Skeletal muscle satellite cell (primary cell): Measurements from ENCODE around the gene ORM2.
A peak's percentile ranks its signal among the peaks of the same experiment; 100 is the strongest.

Experiments
- H3K27me3 ChIP-seq: 2 replicates; pipeline ENCODE4 v1.7.0; 2013; ENCODE audit warnings: low read length; ENCODE audit not compliant: control insufficient read depth, insufficient read depth
- H3K36me3 ChIP-seq: 2 replicates; pipeline ENCODE4 v1.7.0; 2013; ENCODE audit warnings: mild to moderate bottlenecking, control low read depth, low read length; ENCODE audit not compliant: insufficient read depth
- H3K4me1 ChIP-seq: 2 replicates; pipeline ENCODE4 v1.7.0; 2013; ENCODE audit warnings: low read length; ENCODE audit not compliant: control insufficient read depth, insufficient read depth
- H3K4me2 ChIP-seq: 2 replicates; pipeline ENCODE4 v1.7.0; 2013; ENCODE audit warnings: mild to moderate bottlenecking, low read length
- H3K4me3 ChIP-seq: 2 replicates; pipeline ENCODE4 v1.7.0; 2013; ENCODE audit warnings: low read length
- H3K9ac ChIP-seq: 2 replicates; pipeline ENCODE4 v1.7.0; 2013; ENCODE audit warnings: mild to moderate bottlenecking, low read depth, low read length, moderate library complexity
- H3K9me3 ChIP-seq: replicated peaks from 2 replicates; pipeline ENCODE4 v1.7.0; 2013; ENCODE audit warnings: mild to moderate bottlenecking, control low read depth, low read length

Gene ORM2

GRCh38 chr9:114362394-114362793, 32.7 kb downstream of the ORM2 start:
- peaks cover 39% of the 10 kb centered on the region for H3K4me1 ChIP-seq
- H3K36me3 ChIP-seq: peaks cover 49% of the 10 kb centered on the region
- no peaks in the 10 kb centered on the region for H3K27me3 ChIP-seq

GRCh38 chr9:114363424-114363823, 33.8 kb downstream of the ORM2 start:
- Histone ChIP-seq H3K27me3 (no peaks in the 10 kb centered on the region), H3K4me3 (no peak overlapping the region), H3K9me3 (no peaks in the 10 kb centered on the region), H3K9ac (peak overlapping the region; percentile 17), H3K4me2 (peak overlapping the region; percentile 27), H3K36me3 (peaks cover 48% of the 10 kb centered on the region), H3K4me1 (peaks cover 39% of the 10 kb centered on the region)

More at GRCh38 chr9:114362394-114362793, 32.7 kb downstream of the ORM2 start:
- H3K4me2 ChIP-seq: no peak overlapping the region
- no peaks in the 10 kb centered on the region for H3K9me3 ChIP-seq
- H3K4me3 ChIP-seq: no peak overlapping the region
- no peak overlapping the region for H3K9ac ChIP-seq

DNA sequence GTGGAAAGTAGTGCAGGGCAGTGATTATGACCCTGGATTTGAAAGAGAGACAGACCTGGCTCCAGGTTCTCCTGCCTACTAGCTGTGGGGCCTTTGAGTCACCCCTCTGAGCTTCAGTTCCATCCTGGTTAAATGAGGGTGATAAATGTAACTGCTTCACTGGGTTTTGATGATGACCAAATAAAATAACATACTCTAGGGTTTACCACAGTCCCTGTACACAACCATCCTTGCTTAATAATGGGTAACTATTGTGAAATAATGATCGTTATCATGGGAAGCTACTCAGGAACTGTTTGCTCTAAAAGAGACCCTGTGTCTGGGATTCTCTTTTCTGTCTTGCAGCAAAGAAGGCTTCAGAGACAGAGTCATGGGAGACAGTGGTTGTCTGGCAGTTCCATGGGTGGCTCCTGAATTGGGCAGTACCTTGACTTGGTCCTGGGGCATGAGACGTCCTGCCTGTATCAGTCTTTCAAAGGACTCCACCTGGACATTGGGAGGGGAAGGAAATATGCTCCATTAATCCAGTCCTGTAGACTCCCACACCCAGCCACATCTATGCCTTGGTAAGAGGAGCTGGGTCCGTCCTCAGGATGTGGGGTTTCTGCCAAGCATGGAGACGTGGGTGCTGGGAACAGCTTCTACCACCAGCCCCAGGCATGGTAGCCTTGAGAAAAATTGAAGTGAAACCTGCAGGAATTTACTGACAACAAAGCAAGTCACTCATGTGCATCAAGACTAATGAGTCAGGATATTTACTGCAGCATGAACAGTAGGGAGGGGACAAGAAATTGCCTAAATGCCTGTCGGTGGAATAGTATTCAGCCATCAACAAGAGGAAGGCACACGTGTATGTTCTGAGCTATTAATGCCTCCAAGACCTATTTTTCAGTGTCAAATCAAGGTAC, 34.7 kb downstream of the ORM2 start:
- peaks cover 46% of the 10 kb centered on the region for H3K36me3 ChIP-seq
- peaks cover 39% of the 10 kb centered on the region for H3K4me1 ChIP-seq

DNA sequence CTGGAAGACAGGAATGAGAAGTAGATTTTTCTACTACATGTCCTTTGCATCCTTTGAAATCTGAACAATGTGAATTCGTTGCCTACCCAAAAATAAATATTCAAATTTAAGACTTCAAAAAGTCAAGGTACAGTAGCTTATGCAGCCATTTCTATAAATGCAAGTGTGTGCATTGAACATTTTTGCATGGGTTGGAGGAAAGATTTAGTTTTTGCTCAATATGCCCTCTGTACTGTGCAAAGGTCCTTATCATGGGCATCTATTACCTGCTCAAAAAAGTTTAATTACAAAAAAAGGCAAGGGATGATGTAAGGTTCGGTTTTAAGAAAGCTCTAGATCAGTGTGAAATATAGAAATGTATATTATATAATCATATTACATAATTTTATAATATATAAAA, 35.5 kb downstream of the ORM2 start:
- H3K36me3 ChIP-seq: peaks cover 38% of the 10 kb centered on the region

More for the DNA sequence above, 34.7 kb downstream of the ORM2 start:
- H3K4me2 ChIP-seq: peak overlapping the region; percentile 69
- H3K4me3 ChIP-seq: peak overlapping the region; percentile 12
- H3K9ac ChIP-seq: peak overlapping the region; percentile 51
- no peaks in the 10 kb centered on the region for H3K9me3 ChIP-seq
- no peaks in the 10 kb centered on the region for H3K27me3 ChIP-seq

GRCh38 chr9:114366334-114367128, 36.9 kb downstream of the ORM2 start:
- Histone ChIP-seq H3K4me1 (peaks cover 39% of the 10 kb centered on the region), H3K4me3 (no peak overlapping the region), H3K27me3 (no peaks in the 10 kb centered on the region), H3K4me2 (peak overlapping the region; percentile 0), H3K9me3 (no peaks in the 10 kb centered on the region), H3K9ac (peak overlapping the region; percentile 8), H3K36me3 (peaks cover 30% of the 10 kb centered on the region)

More for the DNA sequence above, 35.5 kb downstream of the ORM2 start:
- peaks cover 39% of the 10 kb centered on the region for H3K4me1 ChIP-seq
- no peak overlapping the region for H3K4me3 ChIP-seq
- H3K9ac ChIP-seq: no peak overlapping the region
- H3K27me3 ChIP-seq: no peaks in the 10 kb centered on the region
- no peaks in the 10 kb centered on the region for H3K9me3 ChIP-seq
- H3K4me2 ChIP-seq: no peak overlapping the region

GRCh38 chr9:114367366-114367765, 37.7 kb downstream of the ORM2 start:
- Histone ChIP-seq H3K9me3 (no peaks in the 10 kb centered on the region), H3K4me3 (no peak overlapping the region), H3K4me1 (peaks cover 39% of the 10 kb centered on the region), H3K9ac (no peak overlapping the region), H3K4me2 (no peak overlapping the region), H3K27me3 (no peaks in the 10 kb centered on the region), H3K36me3 (peaks cover 28% of the 10 kb centered on the region)

DNA sequence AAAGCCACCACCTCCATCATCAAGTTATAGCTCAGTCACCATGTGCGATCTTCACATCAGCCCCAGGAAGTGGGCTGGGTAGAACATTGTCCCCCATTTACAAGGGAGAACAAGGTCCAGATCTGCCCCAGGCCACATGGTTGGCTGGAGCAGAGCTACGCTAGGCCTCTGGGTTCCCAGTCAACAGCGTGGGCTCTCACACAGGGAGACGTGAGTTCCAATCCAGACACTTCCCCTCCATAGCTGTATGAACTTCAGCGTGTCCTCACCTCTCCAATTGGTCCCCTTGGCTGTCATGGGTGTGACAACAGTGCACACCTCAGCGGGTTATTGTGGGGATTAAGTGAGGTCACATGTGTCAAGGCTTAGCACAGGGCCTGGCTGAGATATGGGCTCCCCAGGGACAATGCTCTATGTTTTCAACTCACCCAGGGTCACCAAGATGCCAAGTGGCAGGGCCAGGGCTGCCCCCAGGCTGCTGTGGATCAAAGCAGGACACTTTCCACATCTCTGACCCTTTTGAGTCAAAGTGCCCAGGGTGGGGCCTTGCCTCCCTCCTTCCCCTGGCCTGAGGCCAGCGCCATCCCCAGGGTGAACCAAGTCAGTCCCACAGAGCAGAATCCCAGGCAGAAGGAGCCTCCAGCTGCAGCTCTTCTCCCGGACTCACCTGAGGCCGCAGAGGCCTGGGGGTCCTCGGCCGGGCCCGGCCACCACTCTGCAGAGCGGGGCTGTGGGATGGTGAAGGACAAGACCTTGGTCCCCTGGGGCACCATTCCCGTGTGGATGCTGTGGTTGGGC, 38.3 kb downstream of the ORM2 start:
- H3K4me2 ChIP-seq: no peak overlapping the region
- no peak overlapping the region for H3K4me3 ChIP-seq
- peaks cover 38% of the 10 kb centered on the region for H3K4me1 ChIP-seq
- peaks cover 25% of the 10 kb centered on the region for H3K36me3 ChIP-seq
- H3K9ac ChIP-seq: no peak overlapping the region
- no peaks in the 10 kb centered on the region for H3K27me3 ChIP-seq
- no peaks in the 10 kb centered on the region for H3K9me3 ChIP-seq

DNA sequence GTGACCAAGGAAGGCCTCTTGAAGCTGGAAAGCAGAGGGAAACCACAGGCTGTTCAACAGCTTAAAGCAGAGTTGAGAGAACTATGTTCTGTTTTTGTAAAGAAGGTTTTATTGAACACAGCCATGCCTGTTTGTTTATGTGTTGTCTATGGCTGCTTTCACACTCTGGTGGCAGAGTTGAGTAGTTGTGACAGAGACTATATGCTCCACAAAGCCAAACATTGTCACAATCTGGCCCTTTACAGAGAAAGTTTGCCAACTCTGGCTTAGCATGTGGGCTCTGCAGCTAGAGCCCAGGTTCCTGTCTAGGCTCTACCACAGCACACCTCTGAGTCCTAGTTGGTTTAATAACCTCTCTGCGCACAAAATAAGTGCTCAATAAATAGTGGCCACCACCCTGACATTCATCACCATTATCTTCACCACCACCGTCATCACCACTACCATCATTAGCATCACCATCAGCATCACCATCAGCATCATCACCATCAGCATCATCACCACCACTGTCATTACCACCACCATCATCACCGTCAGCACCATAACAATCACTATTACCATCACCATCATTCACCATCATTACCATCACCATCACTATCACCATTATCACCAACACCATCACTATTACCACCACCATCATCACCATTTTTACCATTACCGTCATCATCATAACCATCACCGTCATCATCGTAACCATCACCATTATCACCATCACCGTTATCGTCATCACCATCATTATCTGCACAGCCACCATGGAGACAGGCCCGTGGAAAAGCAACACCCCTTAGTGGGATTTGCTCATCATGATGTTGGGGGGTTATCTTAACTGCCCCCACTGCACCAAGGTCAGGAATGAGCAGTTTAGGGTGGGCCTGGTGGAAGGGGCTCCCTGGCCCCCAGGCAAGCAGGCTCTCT, 39.8 kb downstream of the ORM2 start:
- H3K4me1 ChIP-seq: peaks cover 24% of the 10 kb centered on the region
- no peak overlapping the region for H3K4me2 ChIP-seq
- H3K4me3 ChIP-seq: no peak overlapping the region
- H3K9me3 ChIP-seq: no peaks in the 10 kb centered on the region
- H3K9ac ChIP-seq: no peak overlapping the region
- H3K36me3 ChIP-seq: peaks cover 19% of the 10 kb centered on the region
- no peaks in the 10 kb centered on the region for H3K27me3 ChIP-seq

DNA sequence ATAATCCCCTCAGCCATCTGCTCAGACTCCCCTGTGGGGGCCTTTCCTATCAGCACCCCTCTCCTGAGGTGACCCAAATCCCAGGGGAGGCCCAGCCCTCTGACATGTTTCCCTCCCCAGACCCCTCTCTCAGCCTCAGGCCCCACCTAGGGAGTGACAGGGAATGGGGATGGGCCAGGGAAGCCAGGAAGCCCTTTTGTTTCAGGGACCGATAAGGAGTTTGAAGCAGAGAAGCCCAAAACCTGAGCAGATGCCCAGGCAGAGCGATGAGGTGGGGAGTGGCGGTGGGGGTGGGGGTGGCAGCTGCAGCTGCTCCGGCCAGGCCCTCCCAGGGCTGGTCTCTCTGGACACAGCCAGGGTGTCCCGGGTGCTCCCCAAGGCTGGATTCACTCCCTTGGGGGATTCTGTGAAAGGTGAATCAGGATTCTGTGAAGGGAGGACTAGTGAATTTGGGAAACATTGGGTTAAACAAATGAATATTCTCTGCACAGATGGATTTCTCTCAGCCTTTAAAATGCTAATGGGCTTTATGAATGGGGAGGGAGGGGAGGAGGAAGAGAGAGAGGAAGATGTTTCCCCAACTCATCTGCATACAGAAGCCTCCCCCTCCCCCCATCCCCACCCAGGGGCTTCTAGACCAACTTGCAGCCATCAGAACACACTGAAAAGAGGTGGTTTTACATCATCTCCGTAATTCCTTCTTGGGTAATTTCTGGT, 40.7 kb downstream of the ORM2 start:
- Histone ChIP-seq H3K4me2 (no peak overlapping the region), H3K27me3 (no peaks in the 10 kb centered on the region), H3K9ac (no peak overlapping the region), H3K36me3 (peaks cover 19% of the 10 kb centered on the region), H3K9me3 (no peaks in the 10 kb centered on the region), H3K4me1 (peaks cover 15% of the 10 kb centered on the region), H3K4me3 (no peak overlapping the region)

DNA sequence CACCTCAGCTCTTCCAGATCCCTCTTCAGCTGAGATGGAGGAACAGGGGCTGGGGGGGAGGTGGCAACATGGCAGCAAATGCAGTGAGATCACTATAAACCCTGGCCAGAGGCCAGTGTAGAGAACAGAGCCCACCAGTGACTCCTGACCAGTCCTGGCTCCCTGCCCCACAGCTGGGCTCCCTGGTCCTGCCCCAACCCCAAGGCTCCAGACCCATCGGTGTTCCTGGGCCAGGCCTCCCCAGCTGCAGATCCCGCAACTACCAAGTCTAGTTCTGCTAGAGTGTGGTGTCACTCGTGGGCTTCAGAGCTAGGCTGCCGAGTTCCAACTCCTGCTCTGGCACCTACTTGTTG, 41.3 kb downstream of the ORM2 start:
- H3K4me2 ChIP-seq: no peak overlapping the region
- no peak overlapping the region for H3K9ac ChIP-seq
- peaks cover 11% of the 10 kb centered on the region for H3K4me1 ChIP-seq
- H3K4me3 ChIP-seq: no peak overlapping the region
- no peaks in the 10 kb centered on the region for H3K27me3 ChIP-seq
- peaks cover 19% of the 10 kb centered on the region for H3K36me3 ChIP-seq
- no peaks in the 10 kb centered on the region for H3K9me3 ChIP-seq
